Liver (tissue), 9 donors: ENCODE measurements around the gene KHSRP. TPM values are rescaled to one million over a fixed set of nuclear protein-coding genes. Genes with fewer than 3 reads are reported as not detected.

Experiments used
- DNase-seq: peaks from one replicate; pipeline ENCODE4 v3.0.0-alpha.2; 2017; ENCODE audit warnings: low spot score
- H3K27ac ChIP-seq, 2 donors: one replicate each; pipeline ENCODE4 v1.7.0; 2013; ENCODE audit warnings: inconsistent platforms in 2 of 2, low read length in 2 of 2, control low read depth in 1 of 2, low read depth in 1 of 2, mild to moderate bottlenecking in 1 of 2
- H3K27me3 ChIP-seq, 4 donors: one replicate each; pipeline versions ENCODE4 v1.6.1 to v1.7.0; 2013; ENCODE audit warnings: low read length in 3 of 4, inconsistent platforms in 1 of 4, mild to moderate bottlenecking in 1 of 4, moderate library complexity in 1 of 4; ENCODE audit not compliant: control insufficient read depth in 4 of 4, insufficient read depth in 4 of 4
- H3K36me3 ChIP-seq, 4 donors: one replicate each; pipeline versions ENCODE4 v1.6.1 to v1.7.0; 2013; ENCODE audit warnings: low read length in 3 of 4, mild to moderate bottlenecking in 3 of 4, low read depth in 1 of 4, moderate library complexity in 1 of 4; ENCODE audit not compliant: control insufficient read depth in 4 of 4, insufficient read depth in 3 of 4
- H3K4me1 ChIP-seq, 4 donors: one replicate each; pipeline versions ENCODE4 v1.6.1 to v1.7.0; 2013; ENCODE audit warnings: low read length in 3 of 4, mild to moderate bottlenecking in 3 of 4, moderate library complexity in 1 of 4; ENCODE audit not compliant: control insufficient read depth in 4 of 4, insufficient read depth in 4 of 4
- H3K4me3 ChIP-seq, 3 donors: one replicate each; pipeline versions ENCODE4 v1.6.1 to v1.7.0; 2013; ENCODE audit warnings: low read length in 3 of 3, control low read depth in 1 of 3, low read depth in 1 of 3, mild to moderate bottlenecking in 1 of 3
- H3K9ac ChIP-seq, 2 donors: one replicate each; pipeline ENCODE4 v1.7.0; 2013; ENCODE audit warnings: low read length in 2 of 2, mild to moderate bottlenecking in 2 of 2, moderate library complexity in 2 of 2, control low read depth in 1 of 2, low read depth in 1 of 2
- H3K9me3 ChIP-seq, 4 donors: one replicate each; pipeline versions ENCODE4 v1.6.1 to v1.7.0; 2013; ENCODE audit warnings: low read length in 3 of 4; ENCODE audit not compliant: control insufficient read depth in 4 of 4
- EGR1 ChIP-seq, 2 donors: IDR thresholded peaks; 2 replicates each; pipeline ENCODE4 v1.6.1; 2016 to 2018; ENCODE audit warnings: antibody characterized with exemption in 2 of 2, low read depth in 2 of 2
- FOXA1 ChIP-seq: IDR thresholded peaks from 2 replicates; pipeline ENCODE4 v1.6.1; 2016; ENCODE audit warnings: antibody characterized with exemption
- FOXA2 ChIP-seq: IDR thresholded peaks from 2 replicates; pipeline ENCODE4 v1.6.1; 2016; ENCODE audit warnings: antibody characterized with exemption
- GABPA ChIP-seq, 2 donors: IDR thresholded peaks in 1 of 2; conservative IDR thresholded peaks in 1 of 2; 2 replicates each; pipeline ENCODE4 v1.6.1; 2016; ENCODE audit warnings: antibody characterized with exemption in 2 of 2, mild to moderate bottlenecking in 1 of 2, moderate library complexity in 1 of 2
- HNF4A ChIP-seq, 2 donors: conservative IDR thresholded peaks; 2 replicates each; pipeline ENCODE4 v1.6.1; 2016; ENCODE audit warnings: antibody characterized with exemption in 2 of 2, mild to moderate bottlenecking in 2 of 2
- JUND ChIP-seq, 2 donors: IDR thresholded peaks; 2 replicates each; pipeline ENCODE4 v1.6.1; 2016; ENCODE audit warnings: antibody characterized with exemption in 2 of 2
- NR2F2 ChIP-seq: IDR thresholded peaks from 2 replicates; pipeline ENCODE4 v1.6.1; 2016; ENCODE audit warnings: antibody characterized with exemption
- RAD21 ChIP-seq, 2 donors: IDR thresholded peaks; 2 replicates each; pipeline ENCODE4 v1.6.1; 2016; ENCODE audit warnings: antibody characterized with exemption in 2 of 2, mild to moderate bottlenecking in 2 of 2
- SP1 ChIP-seq: IDR thresholded peaks from 2 replicates; pipeline ENCODE4 v1.6.1; 2018; ENCODE audit warnings: antibody characterized with exemption, mild to moderate bottlenecking
- YY1 ChIP-seq: IDR thresholded peaks from 2 replicates; pipeline ENCODE4 v1.6.1; 2016; ENCODE audit warnings: antibody characterized with exemption, mild to moderate bottlenecking
- WGBS: extraction: QIAGEN DNeasy Blood & Tissue Kit; methylation state at CpG from one replicate; pipeline ENCODE4 v1.1.7; 2013; 5-methylcytosine and 5-hydroxymethylcytosine counted together
- polyA plus RNA-seq, 2 donors: library from polyadenylated mRNA; stranded (reverse) in 1 of 2; unstranded in 1 of 2; fragments of 200-250 nt in 1 of 2; fragments of >200 nt in 1 of 2; fragmentation: Nextera tagmentation in 1 of 2; extraction: Ambion mirVana in 1 of 2; gene quantifications; one replicate each; pipeline versions ENCODE4 v1.2.1 to v1.2.3, GENCODE V29; 2013 to 2015
- total RNA-seq, 2 donors: library from RNA; depleted of rRNA; stranded (reverse); fragments of >200 nt; gene quantifications; one replicate each; pipeline ENCODE4 v1.2.3, GENCODE V29; 2014
- TF ChIP-seq, protein P1 (sequence below): IDR thresholded peaks from 2 replicates; pipeline ENCODE4 v1.6.1; 2016; ENCODE audit warnings: antibody characterized with exemption, mild to moderate bottlenecking
- TF ChIP-seq, protein P2 (sequence below): fragments of 150-350 bp; IDR thresholded peaks from 2 replicates; pipeline ENCODE4 v1.5.1; 2017; ENCODE audit warnings: improper control_type of control experiment, low read depth, low read length; ENCODE audit not compliant: missing input control
- TF ChIP-seq, protein P3 (sequence below): IDR thresholded peaks from 2 replicates; pipeline ENCODE4 v1.6.1; 2016; ENCODE audit warnings: antibody characterized with exemption
- TF ChIP-seq, protein P4 (sequence below): IDR thresholded peaks from 2 replicates; pipeline ENCODE4 v1.6.1; 2016; ENCODE audit warnings: antibody characterized with exemption
- donor health status: healthy.
- donor health status: healthy.
- donor health status: healthy.
- donor health status: healthy.
- donor health status: healthy.

KHSRP gene
- total and polyA plus RNA-seq, 4 donors = 8.0 to 132 (median 66.1) TPM

DNA sequence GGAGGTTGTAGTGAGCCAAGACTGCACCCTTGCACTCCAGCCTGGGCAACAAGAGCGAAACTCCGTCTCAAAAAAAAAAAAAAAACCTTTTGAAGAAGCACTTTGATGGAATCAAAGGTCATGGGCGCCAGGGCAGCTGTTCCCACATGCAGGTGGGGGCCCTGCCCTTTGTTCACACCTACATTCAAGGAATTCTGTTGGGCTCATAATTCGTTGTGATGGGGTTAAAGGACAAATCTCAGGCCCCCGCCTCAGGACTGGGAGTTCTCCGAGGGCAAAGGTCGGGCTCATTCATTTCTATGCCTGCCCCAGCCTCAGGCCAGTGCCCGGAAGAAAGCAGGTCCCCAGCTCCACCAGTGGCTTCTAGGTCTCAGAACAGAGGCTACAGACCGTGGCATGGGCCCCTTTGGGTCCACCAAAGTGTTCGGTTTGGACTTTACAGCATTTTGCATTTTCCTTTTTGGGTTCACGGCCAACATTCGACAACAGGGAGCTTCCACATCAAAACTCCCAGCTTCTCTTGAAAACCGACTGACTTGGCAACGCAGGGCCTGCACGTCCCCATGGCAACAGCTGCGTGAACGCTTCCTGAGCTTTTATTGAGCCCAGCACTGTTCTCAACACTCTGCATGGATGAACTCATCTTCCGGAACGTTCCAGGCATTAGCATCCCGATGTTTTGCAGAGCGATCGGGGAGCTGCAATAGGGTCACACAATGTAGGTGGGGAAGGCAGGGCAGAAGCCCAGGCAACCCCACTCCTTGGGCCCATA lies 21.6 kb downstream of the KHSRP start:
- no peak for DNase-seq

DNA sequence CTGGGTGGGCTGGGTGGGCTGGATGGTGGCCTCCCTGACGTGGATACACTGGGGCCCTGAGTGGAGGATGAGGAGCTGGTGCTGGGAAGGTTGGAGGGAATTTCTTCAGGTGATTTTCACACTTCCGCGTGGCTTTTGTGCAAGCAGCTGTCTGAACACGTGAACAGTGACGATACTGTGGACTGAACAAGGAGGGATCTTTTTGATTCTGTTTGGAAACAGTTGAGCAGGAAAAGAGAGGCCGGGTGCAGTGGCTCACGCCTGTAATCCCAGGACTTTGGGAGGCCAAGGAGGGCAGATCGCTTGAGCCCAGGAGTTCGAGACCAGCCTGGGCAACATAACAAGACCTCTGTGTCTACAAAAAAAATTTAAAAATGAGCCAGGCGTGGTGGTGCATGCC lies 22.6 kb downstream of the KHSRP start:
- 85% methylated on average over 10 of the region's 10 CpGs for WGBS
- DNase-seq = no peak
- Histone ChIP-seq H3K36me3 (no peaks in the 10 kb centered on the region), H3K4me1 (peaks cover 0 to 2% (median under 1%) of the 10 kb centered on the region in 4 donors), H3K9me3 (no peaks in the 10 kb centered on the region), H3K9ac (no peak overlapping the region), H3K4me3 (no peak overlapping the region), H3K27me3 (no peaks in the 10 kb centered on the region), H3K27ac (no peak overlapping the region)
- TF ChIP-seq FOXA1 = no peak
- TF ChIP-seq, protein P1, sequence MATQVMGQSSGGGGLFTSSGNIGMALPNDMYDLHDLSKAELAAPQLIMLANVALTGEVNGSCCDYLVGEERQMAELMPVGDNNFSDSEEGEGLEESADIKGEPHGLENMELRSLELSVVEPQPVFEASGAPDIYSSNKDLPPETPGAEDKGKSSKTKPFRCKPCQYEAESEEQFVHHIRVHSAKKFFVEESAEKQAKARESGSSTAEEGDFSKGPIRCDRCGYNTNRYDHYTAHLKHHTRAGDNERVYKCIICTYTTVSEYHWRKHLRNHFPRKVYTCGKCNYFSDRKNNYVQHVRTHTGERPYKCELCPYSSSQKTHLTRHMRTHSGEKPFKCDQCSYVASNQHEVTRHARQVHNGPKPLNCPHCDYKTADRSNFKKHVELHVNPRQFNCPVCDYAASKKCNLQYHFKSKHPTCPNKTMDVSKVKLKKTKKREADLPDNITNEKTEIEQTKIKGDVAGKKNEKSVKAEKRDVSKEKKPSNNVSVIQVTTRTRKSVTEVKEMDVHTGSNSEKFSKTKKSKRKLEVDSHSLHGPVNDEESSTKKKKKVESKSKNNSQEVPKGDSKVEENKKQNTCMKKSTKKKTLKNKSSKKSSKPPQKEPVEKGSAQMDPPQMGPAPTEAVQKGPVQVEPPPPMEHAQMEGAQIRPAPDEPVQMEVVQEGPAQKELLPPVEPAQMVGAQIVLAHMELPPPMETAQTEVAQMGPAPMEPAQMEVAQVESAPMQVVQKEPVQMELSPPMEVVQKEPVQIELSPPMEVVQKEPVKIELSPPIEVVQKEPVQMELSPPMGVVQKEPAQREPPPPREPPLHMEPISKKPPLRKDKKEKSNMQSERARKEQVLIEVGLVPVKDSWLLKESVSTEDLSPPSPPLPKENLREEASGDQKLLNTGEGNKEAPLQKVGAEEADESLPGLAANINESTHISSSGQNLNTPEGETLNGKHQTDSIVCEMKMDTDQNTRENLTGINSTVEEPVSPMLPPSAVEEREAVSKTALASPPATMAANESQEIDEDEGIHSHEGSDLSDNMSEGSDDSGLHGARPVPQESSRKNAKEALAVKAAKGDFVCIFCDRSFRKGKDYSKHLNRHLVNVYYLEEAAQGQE = no peak
- TF ChIP-seq, protein P2, sequence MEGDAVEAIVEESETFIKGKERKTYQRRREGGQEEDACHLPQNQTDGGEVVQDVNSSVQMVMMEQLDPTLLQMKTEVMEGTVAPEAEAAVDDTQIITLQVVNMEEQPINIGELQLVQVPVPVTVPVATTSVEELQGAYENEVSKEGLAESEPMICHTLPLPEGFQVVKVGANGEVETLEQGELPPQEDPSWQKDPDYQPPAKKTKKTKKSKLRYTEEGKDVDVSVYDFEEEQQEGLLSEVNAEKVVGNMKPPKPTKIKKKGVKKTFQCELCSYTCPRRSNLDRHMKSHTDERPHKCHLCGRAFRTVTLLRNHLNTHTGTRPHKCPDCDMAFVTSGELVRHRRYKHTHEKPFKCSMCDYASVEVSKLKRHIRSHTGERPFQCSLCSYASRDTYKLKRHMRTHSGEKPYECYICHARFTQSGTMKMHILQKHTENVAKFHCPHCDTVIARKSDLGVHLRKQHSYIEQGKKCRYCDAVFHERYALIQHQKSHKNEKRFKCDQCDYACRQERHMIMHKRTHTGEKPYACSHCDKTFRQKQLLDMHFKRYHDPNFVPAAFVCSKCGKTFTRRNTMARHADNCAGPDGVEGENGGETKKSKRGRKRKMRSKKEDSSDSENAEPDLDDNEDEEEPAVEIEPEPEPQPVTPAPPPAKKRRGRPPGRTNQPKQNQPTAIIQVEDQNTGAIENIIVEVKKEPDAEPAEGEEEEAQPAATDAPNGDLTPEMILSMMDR = no peak
- no peak for TF ChIP-seq EGR1 (IDR thresholded peaks at IDR 0.05; ENCODE audit: low read depth in 2 of 2)
- TF ChIP-seq JUND (IDR thresholded peaks at IDR 0.05) = no peak
- no peak for TF ChIP-seq HNF4A (conservative IDR thresholded peaks at IDR 0.05)
- TF ChIP-seq SP1 = no peak
- TF ChIP-seq, protein P3, sequence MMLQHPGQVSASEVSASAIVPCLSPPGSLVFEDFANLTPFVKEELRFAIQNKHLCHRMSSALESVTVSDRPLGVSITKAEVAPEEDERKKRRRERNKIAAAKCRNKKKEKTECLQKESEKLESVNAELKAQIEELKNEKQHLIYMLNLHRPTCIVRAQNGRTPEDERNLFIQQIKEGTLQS = no peak
- TF ChIP-seq, protein P4, sequence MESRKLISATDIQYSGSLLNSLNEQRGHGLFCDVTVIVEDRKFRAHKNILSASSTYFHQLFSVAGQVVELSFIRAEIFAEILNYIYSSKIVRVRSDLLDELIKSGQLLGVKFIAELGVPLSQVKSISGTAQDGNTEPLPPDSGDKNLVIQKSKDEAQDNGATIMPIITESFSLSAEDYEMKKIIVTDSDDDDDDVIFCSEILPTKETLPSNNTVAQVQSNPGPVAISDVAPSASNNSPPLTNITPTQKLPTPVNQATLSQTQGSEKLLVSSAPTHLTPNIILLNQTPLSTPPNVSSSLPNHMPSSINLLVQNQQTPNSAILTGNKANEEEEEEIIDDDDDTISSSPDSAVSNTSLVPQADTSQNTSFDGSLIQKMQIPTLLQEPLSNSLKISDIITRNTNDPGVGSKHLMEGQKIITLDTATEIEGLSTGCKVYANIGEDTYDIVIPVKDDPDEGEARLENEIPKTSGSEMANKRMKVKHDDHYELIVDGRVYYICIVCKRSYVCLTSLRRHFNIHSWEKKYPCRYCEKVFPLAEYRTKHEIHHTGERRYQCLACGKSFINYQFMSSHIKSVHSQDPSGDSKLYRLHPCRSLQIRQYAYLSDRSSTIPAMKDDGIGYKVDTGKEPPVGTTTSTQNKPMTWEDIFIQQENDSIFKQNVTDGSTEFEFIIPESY = no peak
- TF ChIP-seq GABPA (IDR thresholded peaks at IDR 0.05 in 1 of 2, conservative IDR thresholded peaks at IDR 0.05 in 1 of 2) = no peak

More for the DNA sequence above, 21.6 kb downstream of the KHSRP start:
- no peak overlapping the region for H3K9ac ChIP-seq
- H3K9me3 ChIP-seq = no peaks in the 10 kb centered on the region
- TF ChIP-seq YY1 (no peak), FOXA2 (no peak), NR2F2 (peak; percentile 22), RAD21 (IDR thresholded peaks at IDR 0.05) (no peak), GABPA (IDR thresholded peaks at IDR 0.05 in 1 of 2, conservative IDR thresholded peaks at IDR 0.05 in 1 of 2) (no peak), HNF4A (conservative IDR thresholded peaks at IDR 0.05) (peak; percentile 11 to 43)
- TF ChIP-seq, protein P2 = no peak
- TF ChIP-seq, protein P1 = no peak
- peaks cover 0 to 2% (median under 1%) of the 10 kb centered on the region in 4 donors for H3K4me1 ChIP-seq
- H3K4me3 ChIP-seq = no peak overlapping the region
- no peaks in the 10 kb centered on the region for H3K36me3 ChIP-seq
- no peak overlapping the region for H3K27ac ChIP-seq
- 54% methylated on average over 22 of the region's 22 CpGs for WGBS
- H3K27me3 ChIP-seq = no peaks in the 10 kb centered on the region
